Thyroid gland (tissue), 4 donors: ENCODE results near the gene KLF6.

Experiments used
- POLR2A ChIP-seq, 2 donors: fragments of 450-650 bp; IDR thresholded peaks; one replicate each; pipeline ENCODE4 v1.6.1; 2017; ENCODE audit warnings: antibody characterized with exemption in 2 of 2, mild to moderate bottlenecking in 2 of 2, moderate library complexity in 1 of 2
- TF ChIP-seq, protein P1 (sequence below), 6 experiments: fragments of 200-600 bp in 3 of 6; fragments of 450-650 bp in 3 of 6; sonication (generic) in 3 of 6; IDR thresholded peaks; one replicate each; pipeline ENCODE4 v1.5.1; 2016 to 2019; ENCODE audit warnings: antibody characterized with exemption in 6 of 6, mild to moderate bottlenecking in 2 of 6, inconsistent platforms in 1 of 6, moderate library complexity in 1 of 6

DNA sequence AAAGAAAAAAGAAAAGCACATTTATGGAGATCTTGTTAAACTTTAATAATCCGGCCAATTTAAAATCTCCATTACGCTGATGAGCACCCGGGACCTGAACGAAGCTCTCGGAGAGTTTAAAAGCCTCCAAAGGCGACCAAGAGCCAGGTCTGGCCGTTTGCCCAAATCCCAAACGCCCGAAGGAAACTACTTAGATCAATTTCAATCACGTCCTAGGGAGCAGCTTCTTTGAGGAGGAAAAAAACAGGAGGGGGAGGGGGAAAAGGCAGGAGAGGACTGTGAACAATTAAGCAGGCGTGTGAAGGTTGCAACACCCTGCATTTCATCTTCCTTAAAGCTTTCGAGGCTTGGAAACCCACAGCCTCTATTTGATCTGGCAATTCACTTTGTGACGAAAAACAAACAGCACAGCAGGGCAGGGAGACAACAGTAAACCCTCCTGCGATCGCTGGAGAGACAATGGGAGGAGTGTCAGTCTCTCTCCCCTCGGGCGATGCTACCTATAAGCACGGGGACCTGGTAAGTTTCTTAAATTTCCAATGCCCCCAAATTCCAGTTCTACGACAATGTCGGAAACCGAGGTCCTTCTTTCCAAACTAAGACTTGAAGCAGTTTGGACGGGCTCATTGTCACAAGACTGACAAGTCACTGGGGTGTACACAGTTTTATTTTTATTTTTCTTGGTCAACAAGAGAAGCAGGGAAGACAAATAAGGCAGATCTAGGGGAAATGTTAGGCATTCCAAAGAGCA lies 1.2 kb downstream of the KLF6 start:
- TF ChIP-seq, protein P1, sequence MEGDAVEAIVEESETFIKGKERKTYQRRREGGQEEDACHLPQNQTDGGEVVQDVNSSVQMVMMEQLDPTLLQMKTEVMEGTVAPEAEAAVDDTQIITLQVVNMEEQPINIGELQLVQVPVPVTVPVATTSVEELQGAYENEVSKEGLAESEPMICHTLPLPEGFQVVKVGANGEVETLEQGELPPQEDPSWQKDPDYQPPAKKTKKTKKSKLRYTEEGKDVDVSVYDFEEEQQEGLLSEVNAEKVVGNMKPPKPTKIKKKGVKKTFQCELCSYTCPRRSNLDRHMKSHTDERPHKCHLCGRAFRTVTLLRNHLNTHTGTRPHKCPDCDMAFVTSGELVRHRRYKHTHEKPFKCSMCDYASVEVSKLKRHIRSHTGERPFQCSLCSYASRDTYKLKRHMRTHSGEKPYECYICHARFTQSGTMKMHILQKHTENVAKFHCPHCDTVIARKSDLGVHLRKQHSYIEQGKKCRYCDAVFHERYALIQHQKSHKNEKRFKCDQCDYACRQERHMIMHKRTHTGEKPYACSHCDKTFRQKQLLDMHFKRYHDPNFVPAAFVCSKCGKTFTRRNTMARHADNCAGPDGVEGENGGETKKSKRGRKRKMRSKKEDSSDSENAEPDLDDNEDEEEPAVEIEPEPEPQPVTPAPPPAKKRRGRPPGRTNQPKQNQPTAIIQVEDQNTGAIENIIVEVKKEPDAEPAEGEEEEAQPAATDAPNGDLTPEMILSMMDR (IDR thresholded peaks at IDR 0.05): no peak
- peak in 1 of 2 donors; percentile 34 for TF ChIP-seq POLR2A (IDR thresholded peaks at IDR 0.05)
